AG04450 (cell line): ENCODE data around the gene IGF2R. TPM values are rescaled to one million over a fixed set of nuclear protein-coding genes. Genes with fewer than 3 reads are reported as not detected.
A peak's percentile ranks its signal among the peaks of the same experiment; 100 is the strongest.
"Not testable (repeated sequence)": the region's sequence is repeated elsewhere in the genome, so short reads cannot be mapped to it uniquely, and the experiment has no call there.

Source experiments
- CTCF ChIA-PET: fragments of 300-600, 350-600 bp; formaldehyde crosslinking; extraction: SDS; loops from one replicate; lab custom pipeline; 2022; ENCODE audit warnings: antibody characterized with exemption, inconsistent platforms; lab: Charles Lee
- POLR2A ChIA-PET: fragments of 350-600 bp; formaldehyde crosslinking; extraction: SDS; loops from one replicate; lab custom pipeline; 2021; ENCODE audit warnings: antibody characterized with exemption, inconsistent platforms; lab: Yijun Ruan, JAX
- DNase-seq: peaks from one replicate; pipeline ENCODE4 v3.0.0-alpha.2; 2011; ENCODE audit warnings: low read depth, low spot score
- H3K27ac ChIP-seq: one replicate; pipeline ENCODE4 v1.5.1; 2012; ENCODE audit warnings: low read depth, low read length, control low read depth
- H3K27me3 ChIP-seq: one replicate; pipeline ENCODE4 v1.6.0; 2012; ENCODE audit warnings: low read length; ENCODE audit not compliant: control insufficient read depth, insufficient read depth
- H3K4me3 ChIP-seq: 2 replicates; pipeline ENCODE4 v1.5.1; 2011; ENCODE audit warnings: mild to moderate bottlenecking, low read depth, low read length, control low read depth
- H3K9me3 ChIP-seq: 2 replicates; pipeline ENCODE4 v1.5.1; 2012; ENCODE audit warnings: low read length; ENCODE audit not compliant: control insufficient read depth, insufficient read depth
- polyA plus RNA-seq: library from polyadenylated mRNA; depleted of rRNA; stranded (reverse); fragments of >200 nt; gene quantifications from 2 replicates; pipeline ENCODE4 v1.2.3, GENCODE V29; 2011
- TF ChIP-seq, protein P1 (sequence below): IDR thresholded peaks from 2 replicates; pipeline ENCODE4 v1.5.1; 2011; ENCODE audit warnings: low read depth, low read length, control low read depth, inconsistent platforms

The IGF2R gene
- polyA plus RNA-seq, 1 experiment: 40.9 TPM

DNA sequence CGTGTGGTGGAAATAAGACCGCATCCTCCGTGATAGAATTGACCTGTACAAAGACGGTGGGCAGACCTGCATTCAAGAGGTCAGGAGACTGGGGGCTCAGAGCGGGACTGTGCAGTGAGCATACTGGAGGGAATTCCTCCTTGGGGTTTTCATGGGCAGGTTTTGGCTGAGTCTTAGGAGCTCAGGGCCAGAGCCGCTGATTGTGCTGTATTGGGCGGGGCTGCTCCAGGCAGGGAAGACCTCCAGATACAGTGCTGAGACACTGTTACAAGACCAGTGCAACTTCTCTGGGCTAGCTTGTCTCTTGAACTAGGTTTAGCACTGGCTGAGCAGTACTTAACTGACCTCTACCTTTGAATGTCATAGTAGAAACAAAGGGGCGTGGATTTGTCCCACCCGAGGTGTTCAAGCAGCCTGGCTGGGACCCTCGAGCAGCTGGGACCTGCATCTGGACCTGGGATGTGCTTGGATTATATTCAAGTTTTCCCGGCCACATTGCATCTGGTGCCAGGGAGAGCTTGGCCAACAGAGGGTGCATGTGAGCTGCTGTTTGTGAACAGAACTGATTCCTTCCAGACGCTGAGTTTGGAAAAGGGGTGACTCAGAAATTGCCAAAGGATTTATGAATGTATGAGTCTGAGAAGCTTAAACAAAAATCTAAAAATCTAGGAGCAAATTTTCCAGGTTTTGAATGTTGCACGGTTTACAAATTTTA lies 119.3 kb downstream of the IGF2R start:
- ChIA-PET CTCF (interaction anchor here (0.5 to 7.7 kb wide), 47 partner anchors 8 to 945 kb away, joined by 3 to 186 read pairs (median 4); no protein-coding TSS in a partner anchor), POLR2A (interaction anchor here (0.5 to 1.3 kb wide), 7 partner anchors 10 to 431 kb away, joined by 3 to 6 read pairs (median 3); partner anchors contain the start of genes MRPL18, TCP1 and WTAP)
- Histone ChIP-seq H3K4me3 (no peak overlapping the region), H3K9me3 (no peaks in the 10 kb centered on the region), H3K27ac (peak overlapping the region; percentile 47), H3K27me3 (no peaks in the 10 kb centered on the region)
- DNase-seq: peak; percentile 76
- TF ChIP-seq, protein P1, sequence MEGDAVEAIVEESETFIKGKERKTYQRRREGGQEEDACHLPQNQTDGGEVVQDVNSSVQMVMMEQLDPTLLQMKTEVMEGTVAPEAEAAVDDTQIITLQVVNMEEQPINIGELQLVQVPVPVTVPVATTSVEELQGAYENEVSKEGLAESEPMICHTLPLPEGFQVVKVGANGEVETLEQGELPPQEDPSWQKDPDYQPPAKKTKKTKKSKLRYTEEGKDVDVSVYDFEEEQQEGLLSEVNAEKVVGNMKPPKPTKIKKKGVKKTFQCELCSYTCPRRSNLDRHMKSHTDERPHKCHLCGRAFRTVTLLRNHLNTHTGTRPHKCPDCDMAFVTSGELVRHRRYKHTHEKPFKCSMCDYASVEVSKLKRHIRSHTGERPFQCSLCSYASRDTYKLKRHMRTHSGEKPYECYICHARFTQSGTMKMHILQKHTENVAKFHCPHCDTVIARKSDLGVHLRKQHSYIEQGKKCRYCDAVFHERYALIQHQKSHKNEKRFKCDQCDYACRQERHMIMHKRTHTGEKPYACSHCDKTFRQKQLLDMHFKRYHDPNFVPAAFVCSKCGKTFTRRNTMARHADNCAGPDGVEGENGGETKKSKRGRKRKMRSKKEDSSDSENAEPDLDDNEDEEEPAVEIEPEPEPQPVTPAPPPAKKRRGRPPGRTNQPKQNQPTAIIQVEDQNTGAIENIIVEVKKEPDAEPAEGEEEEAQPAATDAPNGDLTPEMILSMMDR: peak; percentile 95

DNA sequence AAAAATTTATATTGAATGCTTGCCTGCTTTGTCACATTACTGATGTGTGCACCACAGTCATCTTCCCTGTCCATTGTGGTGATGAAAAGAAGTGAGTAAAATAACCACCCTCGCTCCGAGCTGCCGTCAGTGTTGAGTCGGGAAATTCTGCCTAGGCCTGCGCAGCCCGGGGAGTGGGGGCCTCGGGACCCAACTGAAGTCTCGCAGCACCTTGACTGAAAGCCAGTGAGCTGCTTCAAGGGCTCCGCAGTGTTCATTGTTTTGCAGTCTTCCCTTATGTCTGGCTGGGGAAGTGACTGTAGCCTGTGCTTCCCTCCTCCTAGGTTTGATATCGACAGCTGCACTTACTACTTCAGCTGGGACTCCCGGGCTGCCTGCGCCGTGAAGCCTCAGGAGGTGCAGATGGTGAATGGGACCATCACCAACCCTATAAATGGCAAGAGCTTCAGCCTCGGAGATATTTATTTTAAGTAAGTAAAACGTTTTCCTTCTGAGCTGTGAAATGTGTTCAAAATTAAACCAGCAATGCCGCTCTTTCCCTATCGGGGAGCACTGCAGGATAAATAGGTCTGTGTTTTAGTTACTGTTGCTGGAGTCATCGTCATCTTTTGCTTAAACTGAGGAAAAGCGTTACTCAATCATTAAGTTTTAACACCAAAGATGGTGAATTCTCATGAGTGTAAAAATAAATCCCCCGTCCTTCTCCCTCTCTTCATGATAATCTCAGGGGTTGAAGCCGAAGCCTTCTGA lies 120.1 kb downstream of the IGF2R start:
- H3K9me3 ChIP-seq: no peaks in the 10 kb centered on the region
- no peaks in the 10 kb centered on the region for H3K27me3 ChIP-seq
- H3K27ac ChIP-seq: peak overlapping the region; percentile 47
- DNase-seq: no peak
- TF ChIP-seq, protein P1: no peak
- no peak overlapping the region for H3K4me3 ChIP-seq
- ChIA-PET POLR2A (interaction anchor here (0.5 to 1.3 kb wide), 7 partner anchors 9 to 431 kb away, joined by 3 to 6 read pairs (median 3); partner anchors contain the start of genes MRPL18, TCP1 and WTAP), CTCF (interaction anchor here (0.5 to 7.7 kb wide), 47 partner anchors 9 to 944 kb away, joined by 3 to 186 read pairs (median 4); no protein-coding TSS in a partner anchor)

DNA sequence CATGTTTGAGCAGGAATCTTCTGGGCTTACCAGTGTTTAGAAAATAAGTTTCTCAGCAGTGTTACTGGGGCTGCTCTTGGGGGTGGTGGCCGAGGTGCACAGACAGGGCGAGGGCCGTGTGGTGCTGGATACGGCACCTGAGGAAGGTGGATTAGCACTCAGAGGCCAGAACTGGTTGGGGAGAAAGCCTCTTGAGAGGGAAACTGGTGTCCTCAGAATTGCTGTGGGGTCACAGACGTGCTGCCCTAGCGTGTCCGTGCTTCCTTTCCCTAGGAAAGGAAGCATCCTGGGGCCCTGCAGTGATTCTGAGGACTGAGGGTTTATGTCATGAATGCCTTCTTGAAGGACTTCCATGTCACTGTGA lies 120.6 kb downstream of the IGF2R start:
- no peak for DNase-seq
- Histone ChIP-seq H3K27ac (no peak overlapping the region), H3K4me3 (no peak overlapping the region), H3K27me3 (no peaks in the 10 kb centered on the region), H3K9me3 (no peaks in the 10 kb centered on the region)
- TF ChIP-seq, protein P1: no peak
- ChIA-PET POLR2A (no interaction called here), CTCF (interaction anchor here (0.6 to 7.7 kb wide), 13 partner anchors 10 to 444 kb away, joined by 3 to 186 read pairs (median 4); no protein-coding TSS in a partner anchor)

DNA sequence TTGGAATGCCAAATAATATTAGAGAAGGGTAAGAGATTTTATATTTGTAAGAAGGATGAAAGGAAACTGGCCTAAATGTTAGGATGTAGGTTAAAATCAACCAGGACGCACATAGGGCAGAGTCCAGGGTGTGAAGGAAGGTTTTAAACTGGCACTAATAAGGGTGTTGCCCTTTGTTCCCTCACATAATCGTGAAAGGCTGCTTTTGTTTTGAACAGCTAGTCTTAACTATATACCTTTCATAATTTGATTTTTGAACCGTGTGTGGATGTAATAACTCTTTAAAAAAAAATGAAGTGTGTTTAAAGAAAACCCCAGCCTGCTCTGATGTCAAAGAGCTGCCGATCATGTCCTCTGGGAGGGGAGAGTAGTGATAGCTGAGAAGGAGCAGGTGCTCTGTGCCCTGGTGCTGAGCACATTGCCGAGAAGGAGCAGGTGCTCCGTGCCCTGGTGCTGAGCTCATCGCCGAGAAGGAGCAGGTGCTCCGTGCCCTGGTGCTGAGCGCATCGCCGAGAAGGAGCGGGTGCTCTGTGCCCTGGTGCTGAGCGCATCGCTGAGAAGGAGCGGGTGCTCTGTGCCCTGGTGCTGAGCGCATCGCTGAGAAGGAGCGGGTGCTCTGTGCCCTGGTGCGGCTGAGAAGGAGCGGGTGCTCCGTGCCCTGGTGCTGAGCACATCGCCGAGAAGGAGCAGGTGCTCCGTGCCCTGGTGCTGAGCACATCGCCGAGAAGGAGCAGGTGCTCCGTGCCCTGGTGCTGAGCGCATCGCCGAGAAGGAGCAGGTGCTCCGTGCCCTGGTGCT lies 121.8 kb downstream of the IGF2R start:
- POLR2A ChIA-PET, H3K9me3 ChIP-seq, H3K27ac ChIP-seq, H3K4me3 ChIP-seq, DNase-seq, H3K27me3 ChIP-seq: not testable (repeated sequence)
- CTCF ChIA-PET: interaction anchor here (7.7 kb wide), 1 partner anchor 365 kb away, joined by 186 read pairs; no protein-coding TSS in a partner anchor

DNA sequence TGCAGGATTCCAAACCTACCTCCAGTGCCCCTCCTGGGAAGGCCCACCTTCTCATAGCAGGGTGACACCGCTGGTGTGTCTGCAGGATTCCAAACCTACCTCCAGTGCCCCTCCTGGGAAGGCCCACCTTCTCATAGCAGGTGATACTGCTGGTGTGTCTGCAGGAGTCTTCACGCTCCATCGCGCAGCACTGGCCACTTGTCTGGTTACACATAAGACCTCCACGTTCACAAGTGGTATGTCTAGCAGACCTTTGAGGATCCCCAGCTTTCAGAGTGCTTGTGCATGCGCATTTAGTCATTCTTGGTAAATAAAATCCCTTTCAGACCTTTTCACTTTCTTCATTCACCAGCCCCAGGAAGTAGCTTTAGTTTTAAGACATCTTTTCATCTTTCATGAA lies 123.3 kb downstream of the IGF2R start:
- POLR2A ChIA-PET, H3K9me3 ChIP-seq, H3K27me3 ChIP-seq, H3K4me3 ChIP-seq, H3K27ac ChIP-seq, DNase-seq: not testable (repeated sequence)
- CTCF ChIA-PET: interaction anchor here (0.9 kb wide), 1 partner anchor 363 kb away, joined by 4 read pairs; no protein-coding TSS in a partner anchor
